Mucosa of descending colon (tissue), 3 donors: ENCODE measurements around the gene CCDC60. TPM values are rescaled to one million over a fixed set of nuclear protein-coding genes. Genes with fewer than 3 reads are reported as not detected.

Experiments
- ATAC-seq: fragments of 200-7000 bp; cut with Tn5 transposase; one replicate; pipeline ENCODE4 v1.9.1; 2020; ENCODE audit warnings: mild to moderate bottlenecking, moderate library complexity
- DNase-seq, 3 donors: peaks; one replicate each; pipeline ENCODE4 v3.0.0-alpha.2; 2020
- H3K36me3 ChIP-seq: fragments of 200-600 bp; one replicate; pipeline ENCODE4 v1.8.0; 2021; ENCODE audit warnings: low read depth, mild to moderate bottlenecking
- H3K4me1 ChIP-seq: fragments of 200-600 bp; one replicate; pipeline ENCODE4 v1.8.0; 2021; ENCODE audit warnings: low read depth, mild to moderate bottlenecking
- H3K4me3 ChIP-seq: fragments of 200-600 bp; one replicate; pipeline ENCODE4 v1.8.0; 2021; ENCODE audit warnings: mild to moderate bottlenecking
- H3K9me3 ChIP-seq: fragments of 200-600 bp; one replicate; pipeline ENCODE4 v1.8.0; 2021; ENCODE audit warnings: mild to moderate bottlenecking
- CTCF ChIP-seq: fragments of 200-600 bp; IDR thresholded peaks from one replicate; pipeline ENCODE4 v1.8.0; 2022; ENCODE audit warnings: antibody characterized with exemption, mild to moderate bottlenecking
- intact Hi-C, 2 donors: fragments of 100-400 bp; cut with DNase I in 1 of 2; cut with micrococcal nuclease in 1 of 2; formaldehyde crosslinking; loops; one replicate each; pipeline versions ENCODE4 v1.11.0 to v1.11.1; 2022; cut with DNase I, micrococcal nuclease
- total RNA-seq, 3 donors: library from RNA; stranded (reverse); fragmentation: NEBNext Ultra II Directional in 2 of 3; extraction: Animal tissue kit (Norgen Biotek cat#: 25700) in 2 of 3; gene quantifications; one replicate each; pipeline versions ENCODE4 v1.2.1 to v1.2.4, GENCODE V29; 2021 to 2023
- donor health status: DM: no; HTN: no; CAD: no; lungs with moderate emphysema.
- donor health status: DM: no; HTN: no; CAD: no.
- donor health status: DM: no; HTN: yes; CAD: no.

The CCDC60 gene
- total RNA-seq, 3 donors from 2014 or later, result 2.2 to 3.5 (median 2.9) TPM

GRCh38 chr12:119369161-119369560, 34.6 kb downstream of the CCDC60 start:
- TF ChIP-seq CTCF, result no peak

GRCh38 chr12:119369907-119370546, 35.5 kb downstream of the CCDC60 start:
- H3K4me3 ChIP-seq, result no peak overlapping the region
- no peaks in the 10 kb centered on the region for H3K4me1 ChIP-seq
- intact Hi-C loops, result no loop called here
- DNase-seq (no peak), ATAC-seq (no peak)
- no peaks in the 10 kb centered on the region for H3K9me3 ChIP-seq
- no peaks in the 10 kb centered on the region for H3K36me3 ChIP-seq
- TF ChIP-seq CTCF, result no peak

More at GRCh38 chr12:119369161-119369560, 34.6 kb downstream of the CCDC60 start:
- intact Hi-C loops, result no loop called here
- Histone ChIP-seq H3K9me3 (no peaks in the 10 kb centered on the region), H3K36me3 (no peaks in the 10 kb centered on the region), H3K4me1 (no peaks in the 10 kb centered on the region), H3K4me3 (no peak overlapping the region)
- DNase-seq (no peak), ATAC-seq (no peak)

- no peak for ATAC-seq
- no peaks in the 10 kb centered on the region for H3K9me3 ChIP-seq
Measured at GRCh38 chr12:119372540-119372939, 38.0 kb downstream of the CCDC60 start.

GRCh38 chr12:119373001-119373400, 38.5 kb downstream of the CCDC60 start:
- ATAC-seq, result no peak
- TF ChIP-seq CTCF, result no peak
- H3K4me1 ChIP-seq, result no peaks in the 10 kb centered on the region
- intact Hi-C loops, result no loop called here
- H3K36me3 ChIP-seq, result no peaks in the 10 kb centered on the region
- H3K4me3 ChIP-seq, result no peak overlapping the region
- DNase-seq, result no peak
- H3K9me3 ChIP-seq, result no peaks in the 10 kb centered on the region

More at GRCh38 chr12:119372540-119372939, 38.0 kb downstream of the CCDC60 start:
- no peaks in the 10 kb centered on the region for H3K4me1 ChIP-seq
- TF ChIP-seq CTCF, result no peak
- no peak for DNase-seq
- intact Hi-C loops, result no loop called here
- no peak overlapping the region for H3K4me3 ChIP-seq
- H3K36me3 ChIP-seq, result no peaks in the 10 kb centered on the region

GRCh38 chr12:119373666-119374065, 39.1 kb downstream of the CCDC60 start:
- H3K4me3 ChIP-seq, result no peak overlapping the region
- ATAC-seq, result no peak
- no peak for DNase-seq
- intact Hi-C loops, result no loop called here
- H3K4me1 ChIP-seq, result no peaks in the 10 kb centered on the region
- no peak for TF ChIP-seq CTCF
- no peaks in the 10 kb centered on the region for H3K36me3 ChIP-seq
- H3K9me3 ChIP-seq, result no peaks in the 10 kb centered on the region

GRCh38 chr12:119374635-119375034, 40.1 kb downstream of the CCDC60 start:
- DNase-seq, result no peak
- intact Hi-C loops, result no loop called here
- H3K4me3 ChIP-seq, result no peak overlapping the region
- H3K4me1 ChIP-seq, result no peaks in the 10 kb centered on the region
- no peak for TF ChIP-seq CTCF
- H3K9me3 ChIP-seq, result no peaks in the 10 kb centered on the region
- ATAC-seq, result no peak
- no peaks in the 10 kb centered on the region for H3K36me3 ChIP-seq
